SJSA1 (cell line): ENCODE measurements around the gene TBC1D2B. TPM values are rescaled to one million over a fixed set of nuclear protein-coding genes. Genes with fewer than 3 reads are reported as not detected.

ENCODE experiments used
- DNase-seq, 2 experiments: peaks; one replicate each; pipeline ENCODE4 v3.0.0-alpha.2; 2015 to 2020; ENCODE audit warnings: low spot score in 2 of 2, low read depth in 1 of 2
- H3K27ac ChIP-seq: fragments of 250-450 bp; sonication (Bioruptor Pico); 2 replicates; pipeline ENCODE4 v1.5.1; 2020; ENCODE audit warnings: mild to moderate bottlenecking, moderate library complexity
- H3K27me3 ChIP-seq: fragments of 250-450 bp; sonication (Bioruptor Pico); replicated peaks from 2 replicates; pipeline ENCODE4 v1.5.1; 2020; ENCODE audit warnings: mild to moderate bottlenecking, moderate library complexity
- H3K36me3 ChIP-seq: fragments of 250-450 bp; sonication (Bioruptor Pico); 2 replicates; pipeline ENCODE4 v1.5.1; 2020; ENCODE audit warnings: mild to moderate bottlenecking
- H3K4me1 ChIP-seq: fragments of 250-450 bp; sonication (Bioruptor Pico); replicated peaks from 2 replicates; pipeline ENCODE4 v1.6.1; 2021; ENCODE audit warnings: mild to moderate bottlenecking
- H3K4me3 ChIP-seq: fragments of 250-450 bp; sonication (Bioruptor Pico); 2 replicates; pipeline ENCODE4 v1.5.1; 2020; ENCODE audit warnings: mild to moderate bottlenecking
- H3K9me3 ChIP-seq: fragments of 250-450 bp; sonication (Bioruptor Pico); replicated peaks from 2 replicates; pipeline ENCODE4 v1.5.1; 2020; ENCODE audit warnings: mild to moderate bottlenecking
- total RNA-seq: library from RNA; depleted of rRNA; stranded (reverse); fragments of >200 nt; shearing (Covaris generic); gene quantifications from 2 replicates; pipeline ENCODE4 v1.2.3, GENCODE V29; 2014

Gene TBC1D2B
- total RNA-seq, 1 experiment from 2014 or later = 28.2 TPM

GRCh38 chr15:78049691-78050440 lies 27.6 kb downstream of the TBC1D2B start:
- DNase-seq = peak in 1 of 2 experiments; percentile 43
- Histone ChIP-seq H3K36me3 (peaks cover 31% of the 10 kb centered on the region), H3K9me3 (no peaks in the 10 kb centered on the region; the same call in 1 of the 2 replicates), H3K4me3 (no peak overlapping the region), H3K27ac (no peak overlapping the region), H3K27me3 (no peaks in the 10 kb centered on the region), H3K4me1 (peaks cover 40% of the 10 kb centered on the region)

- Histone ChIP-seq H3K4me1 (peaks cover 40% of the 10 kb centered on the region), H3K27ac (peak overlapping the region; percentile 38)
Measured at GRCh38 chr15:78048628-78048920, 28.9 kb downstream of the TBC1D2B start.

GRCh38 chr15:78047761-78048627 lies 29.5 kb downstream of the TBC1D2B start:
- H3K27ac ChIP-seq = peak overlapping the region; percentile 38
- H3K27me3 ChIP-seq = no peaks in the 10 kb centered on the region
- peaks cover 40% of the 10 kb centered on the region for H3K4me1 ChIP-seq

More at GRCh38 chr15:78048628-78048920, 28.9 kb downstream of the TBC1D2B start:
- no peaks in the 10 kb centered on the region for H3K27me3 ChIP-seq
- H3K9me3 ChIP-seq = no peaks in the 10 kb centered on the region; the same call in 1 of the 2 replicates
- DNase-seq = no peak
- no peak overlapping the region for H3K4me3 ChIP-seq
- peaks cover 31% of the 10 kb centered on the region for H3K36me3 ChIP-seq

GRCh38 chr15:78046796-78047341 lies 30.6 kb downstream of the TBC1D2B start:
- Histone ChIP-seq H3K4me1 (peaks cover 40% of the 10 kb centered on the region), H3K4me3 (no peak overlapping the region), H3K27ac (no peak overlapping the region), H3K36me3 (peaks cover 36% of the 10 kb centered on the region), H3K27me3 (no peaks in the 10 kb centered on the region), H3K9me3 (no peaks in the 10 kb centered on the region; the same call in 1 of the 2 replicates)
- no peak for DNase-seq

More at GRCh38 chr15:78047761-78048627, 29.5 kb downstream of the TBC1D2B start:
- DNase-seq = peak; percentile 68 to 69
- Histone ChIP-seq H3K4me3 (no peak overlapping the region), H3K9me3 (no peaks in the 10 kb centered on the region; the same call in 1 of the 2 replicates), H3K36me3 (peaks cover 31% of the 10 kb centered on the region)

GRCh38 chr15:78045189-78045588 lies 32.3 kb downstream of the TBC1D2B start:
- Histone ChIP-seq H3K27me3 (no peaks in the 10 kb centered on the region), H3K27ac (no peak overlapping the region), H3K9me3 (no peaks in the 10 kb centered on the region), H3K4me1 (peaks cover 31% of the 10 kb centered on the region), H3K36me3 (peaks cover 33% of the 10 kb centered on the region), H3K4me3 (no peak overlapping the region)
- no peak for DNase-seq

GRCh38 chr15:78044407-78045155 lies 32.9 kb downstream of the TBC1D2B start:
- no peak overlapping the region for H3K27ac ChIP-seq
- H3K4me3 ChIP-seq = no peak overlapping the region
- peaks cover 36% of the 10 kb centered on the region for H3K36me3 ChIP-seq
- no peaks in the 10 kb centered on the region for H3K9me3 ChIP-seq
- peaks cover 25% of the 10 kb centered on the region for H3K4me1 ChIP-seq
- no peaks in the 10 kb centered on the region for H3K27me3 ChIP-seq
- DNase-seq = no peak

- Histone ChIP-seq H3K4me3 (no peak overlapping the region), H3K27me3 (no peaks in the 10 kb centered on the region), H3K36me3 (peaks cover 42% of the 10 kb centered on the region), H3K27ac (no peak overlapping the region), H3K4me1 (no peaks in the 10 kb centered on the region), H3K9me3 (no peaks in the 10 kb centered on the region)
- DNase-seq = no peak
Measured at GRCh38 chr15:78041946-78042345, 35.6 kb downstream of the TBC1D2B start.

- Histone ChIP-seq H3K36me3 (peaks cover 42% of the 10 kb centered on the region), H3K9me3 (no peaks in the 10 kb centered on the region), H3K4me3 (no peak overlapping the region), H3K27me3 (no peaks in the 10 kb centered on the region), H3K27ac (no peak overlapping the region), H3K4me1 (no peaks in the 10 kb centered on the region)
- DNase-seq = no peak
Measured at GRCh38 chr15:78040653-78041244, 36.8 kb downstream of the TBC1D2B start.

GRCh38 chr15:78038585-78039247 lies 38.8 kb downstream of the TBC1D2B start:
- H3K27ac ChIP-seq = no peak overlapping the region
- no peaks in the 10 kb centered on the region for H3K9me3 ChIP-seq
- no peaks in the 10 kb centered on the region; the same call in 1 of the 2 replicates for H3K4me1 ChIP-seq
- H3K27me3 ChIP-seq = no peaks in the 10 kb centered on the region
- H3K36me3 ChIP-seq = peaks cover 34% of the 10 kb centered on the region
- DNase-seq = no peak
- no peak overlapping the region for H3K4me3 ChIP-seq

GRCh38 chr15:78037779-78038305 lies 39.7 kb downstream of the TBC1D2B start:
- H3K4me1 ChIP-seq = no peaks in the 10 kb centered on the region; the same call in 1 of the 2 replicates
- H3K4me3 ChIP-seq = no peak overlapping the region
- no peaks in the 10 kb centered on the region for H3K9me3 ChIP-seq
- no peak overlapping the region for H3K27ac ChIP-seq
- no peaks in the 10 kb centered on the region for H3K27me3 ChIP-seq
- H3K36me3 ChIP-seq = peaks cover 29% of the 10 kb centered on the region
- no peak for DNase-seq

GRCh38 chr15:78037328-78037727 lies 40.2 kb downstream of the TBC1D2B start:
- Histone ChIP-seq H3K36me3 (peaks cover 25% of the 10 kb centered on the region), H3K27ac (no peak overlapping the region), H3K4me3 (no peak overlapping the region), H3K9me3 (no peaks in the 10 kb centered on the region), H3K27me3 (no peaks in the 10 kb centered on the region), H3K4me1 (no peaks in the 10 kb centered on the region; the same call in 1 of the 2 replicates)
- DNase-seq = no peak

- Histone ChIP-seq H3K4me1 (no peaks in the 10 kb centered on the region; the same call in 1 of the 2 replicates), H3K36me3 (peaks cover 13% of the 10 kb centered on the region), H3K4me3 (no peak overlapping the region), H3K27me3 (no peaks in the 10 kb centered on the region), H3K27ac (no peak overlapping the region), H3K9me3 (no peaks in the 10 kb centered on the region)
- no peak for DNase-seq
Measured at GRCh38 chr15:78035861-78036476, 41.5 kb downstream of the TBC1D2B start.
